K562 (cell line): Measurements from ENCODE around the gene ZC3H12A. TPM values are rescaled to one million over a fixed set of nuclear protein-coding genes. Genes with fewer than 3 reads are reported as not detected.
A peak's percentile ranks its signal among the peaks of the same experiment; 100 is the strongest.

Source experiments
- BHLHE40 ChIP-seq: IDR thresholded peaks from 2 replicates; pipeline ENCODE4 v1.6.1; 2011; ENCODE audit warnings: low read length, improper control_type of control experiment
- CHD1 ChIP-seq: fragments of 200-600 bp; sonication (generic); IDR thresholded peaks from one replicate; pipeline ENCODE4 v1.6.1; 2012; ENCODE audit warnings: mild to moderate bottlenecking, moderate library complexity, low read length, inconsistent platforms
- CHD4 ChIP-seq: fragments of 200-600 bp; sonication (generic); IDR thresholded peaks from 3 replicates; pipeline ENCODE4 v1.6.1; 2012; ENCODE audit warnings: low read depth, mild to moderate bottlenecking, mixed read lengths, low read length, inconsistent platforms; ENCODE audit not compliant: insufficient read depth, insufficient replicate concordance, poor library complexity, severe bottlenecking
- DPF2 ChIP-seq: fragments of 450-650 bp; IDR thresholded peaks from 2 replicates; pipeline ENCODE4 v1.6.1; 2016
- MAFK ChIP-seq: IDR thresholded peaks from 2 replicates; pipeline ENCODE4 v1.6.1; 2011; ENCODE audit warnings: low read length, improper control_type of control experiment
- NFATC3 ChIP-seq: fragments of 450-650 bp; IDR thresholded peaks from 2 replicates; pipeline ENCODE4 v1.6.1; 2017; ENCODE audit warnings: mild to moderate bottlenecking
- NRF1 ChIP-seq, 2 experiments: fragments of 450-650 bp; IDR thresholded peaks in 1 of 2; conservative IDR thresholded peaks in 1 of 2; 2 replicates each; pipeline ENCODE4 v1.6.1; 2014; ENCODE audit warnings: mild to moderate bottlenecking in 2 of 2
- PTTG1 ChIP-seq: fragments of 450-650 bp; IDR thresholded peaks from 2 replicates; pipeline ENCODE4 v1.6.1; 2016; ENCODE audit warnings: low read depth, mild to moderate bottlenecking, missing genetic modification characterization, missing compliant biosample characterization
- SNIP1 ChIP-seq: fragments of 450-650 bp; IDR thresholded peaks from 2 replicates; pipeline ENCODE4 v1.7.1; 2017; ENCODE audit warnings: low read depth, mild to moderate bottlenecking
- XRCC5 ChIP-seq: fragments of 200-400 bp; formaldehyde crosslinking; IDR thresholded peaks from 2 replicates; pipeline ENCODE4 v1.6.1; 2017; ENCODE audit warnings: low read depth, mild to moderate bottlenecking, low read length
- ZNF134 ChIP-seq: fragments of 250-450 bp; sonication (Bioruptor Pico); conservative IDR thresholded peaks from 2 replicates; pipeline ENCODE4 v1.4.0; 2020
- ZNF316 ChIP-seq: fragments of 450-650 bp; IDR thresholded peaks from 2 replicates; pipeline ENCODE4 v1.6.1; 2016
- ZNF707 ChIP-seq: fragments of 250-450 bp; sonication (Bioruptor Pico); conservative IDR thresholded peaks from 2 replicates; pipeline ENCODE4 v1.8.0; 2022; ENCODE audit warnings: inconsistent platforms, mild to moderate bottlenecking, moderate library complexity
- ZNF764 ChIP-seq: fragments of 250-450 bp; sonication (Bioruptor Pico); IDR thresholded peaks from 2 replicates; pipeline ENCODE4 v1.4.0; 2020; ENCODE audit warnings: low read depth, mild to moderate bottlenecking, moderate library complexity
- polyA plus RNA-seq, 8 experiments: library from polyadenylated mRNA; depleted of rRNA in 4 of 8; stranded (reverse) in 5 of 8; unstranded in 3 of 8; fragments of >200 nt; fragmentation: Nextera tagmentation in 2 of 8; fragmentation: Illumina TruSeq in 1 of 8; extraction: Ambion mirVana in 2 of 8; extraction: Trizol in 1 of 8; gene quantifications; 2 replicates each; pipeline versions ENCODE4 v1.2.1 to v1.2.3, GENCODE V29; 2011 to 2014; ENCODE audit warnings: inconsistent platforms in 1 of 8, missing spikeins in 1 of 8
- total RNA-seq, 7 experiments: library from RNA; depleted of rRNA in 6 of 7; stranded (reverse); fragments of >200 nt in 6 of 7; fragmentation: Illumina TruSeq in 2 of 7; extraction: Trizol in 2 of 7; gene quantifications; 2 replicates each; pipeline versions ENCODE4 v1.2.1 to v1.2.3, GENCODE V29; 2011 to 2021; ENCODE audit warnings: low replicate concordance in 1 of 7
- TF ChIP-seq, protein P1 (sequence below): fragments of 450-650 bp; formaldehyde crosslinking; IDR thresholded peaks from 2 replicates; pipeline ENCODE4 v1.4.0; 2022; ENCODE audit warnings: missing genetic modification characterization
- TF ChIP-seq, protein P2 (sequence below): fragments of 450-650 bp; formaldehyde crosslinking; IDR thresholded peaks from 2 replicates; pipeline ENCODE4 v1.4.0; 2022; ENCODE audit warnings: missing genetic modification characterization
- TF ChIP-seq, protein P3 (sequence below), 2 experiments: fragments of 450-650 bp; IDR thresholded peaks; 2 replicates each; pipeline ENCODE4 v1.6.1; 2016
- TF ChIP-seq, protein P4 (sequence below): fragments of 450-650 bp; IDR thresholded peaks from 2 replicates; pipeline ENCODE4 v1.7.1; 2018; ENCODE audit warnings: mild to moderate bottlenecking, low read depth; ENCODE audit not compliant: partially characterized antibody
- TF ChIP-seq, protein P5 (sequence below): sonication (generic); formaldehyde crosslinking; IDR thresholded peaks from 2 replicates; pipeline ENCODE4 v1.8.0; 2022; ENCODE audit warnings: mild to moderate bottlenecking, low read depth, missing genetic modification reagents

ZC3H12A gene
- total and polyA plus RNA-seq, 9 of the 15 experiments (the other 6 are each of a cell fraction or from before 2014, with no cell fraction given), result 0.14 to 9.4 (median 6.7) TPM

DNA sequence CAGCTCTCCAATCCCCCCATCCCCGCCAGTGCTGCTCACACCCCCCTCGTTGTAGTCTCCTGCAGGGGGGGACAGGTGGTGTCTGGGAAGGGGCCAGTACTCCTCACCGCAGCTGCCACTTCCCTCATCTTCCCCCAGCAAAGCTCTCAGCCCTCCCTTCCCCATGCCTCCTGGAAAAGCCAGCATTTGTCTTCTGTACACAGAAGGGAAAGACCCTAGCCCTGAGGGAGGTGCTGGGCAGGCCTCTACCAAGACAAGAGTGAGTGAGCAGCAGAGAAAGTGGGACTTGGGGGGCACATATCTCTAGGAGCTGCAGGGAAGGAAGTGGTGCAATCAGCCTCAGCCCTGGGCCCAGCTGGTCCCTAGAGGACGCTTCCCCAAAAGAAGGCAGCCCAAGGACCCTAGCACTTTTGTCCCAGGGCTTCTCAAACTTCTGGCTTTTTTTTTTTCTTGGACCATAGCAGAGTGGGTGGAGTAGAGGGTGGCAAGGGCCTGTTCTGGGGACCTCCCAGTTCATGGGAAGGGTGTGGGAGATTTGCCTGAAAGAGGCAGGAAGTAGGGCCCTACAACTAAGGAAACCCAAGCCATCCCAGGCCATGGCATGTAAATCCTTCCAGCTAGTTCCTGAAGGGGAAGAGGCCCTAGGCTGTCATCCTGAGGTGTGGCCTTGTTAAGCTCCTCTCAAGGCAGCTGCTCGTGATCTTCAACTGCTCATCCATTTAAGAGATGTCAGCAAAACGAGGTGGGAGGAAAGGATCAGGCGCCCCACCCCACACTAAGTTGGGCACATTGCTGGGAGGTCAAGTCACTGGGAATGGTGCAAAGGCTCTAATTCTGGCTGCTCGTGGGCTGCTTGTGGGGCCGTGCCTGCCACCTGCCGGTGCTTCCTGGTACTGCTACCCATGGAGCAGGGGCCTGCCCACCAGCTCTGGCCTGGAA, 12.6 kb downstream of the ZC3H12A start (continued):
- TF ChIP-seq, protein P1, sequence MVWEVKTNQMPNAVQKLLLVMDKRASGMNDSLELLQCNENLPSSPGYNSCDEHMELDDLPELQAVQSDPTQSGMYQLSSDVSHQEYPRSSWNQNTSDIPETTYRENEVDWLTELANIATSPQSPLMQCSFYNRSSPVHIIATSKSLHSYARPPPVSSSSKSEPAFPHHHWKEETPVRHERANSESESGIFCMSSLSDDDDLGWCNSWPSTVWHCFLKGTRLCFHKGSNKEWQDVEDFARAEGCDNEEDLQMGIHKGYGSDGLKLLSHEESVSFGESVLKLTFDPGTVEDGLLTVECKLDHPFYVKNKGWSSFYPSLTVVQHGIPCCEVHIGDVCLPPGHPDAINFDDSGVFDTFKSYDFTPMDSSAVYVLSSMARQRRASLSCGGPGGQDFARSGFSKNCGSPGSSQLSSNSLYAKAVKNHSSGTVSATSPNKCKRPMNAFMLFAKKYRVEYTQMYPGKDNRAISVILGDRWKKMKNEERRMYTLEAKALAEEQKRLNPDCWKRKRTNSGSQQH (CRISPR knock-in tag), result no peak
- TF ChIP-seq NRF1 (conservative IDR thresholded peaks at IDR 0.05 in 1 of 2, IDR thresholded peaks at IDR 0.05 in 1 of 2) (no peak; a peak in 1 of 4 replicates), SNIP1 (no peak), ZNF764 (no peak), ZNF316 (peak; percentile 71), MAFK (no peak), PTTG1 (no peak), CHD1 (no peak), XRCC5 (peak; percentile 79; the same call in 1 of the 2 replicates), BHLHE40 (no peak), CHD4 (no peak), ZNF134 (CRISPR knock-in tag) (no peak), ZNF707 (CRISPR knock-in tag) (no peak), NFATC3 (no peak), DPF2 (no peak)
- TF ChIP-seq, protein P2, sequence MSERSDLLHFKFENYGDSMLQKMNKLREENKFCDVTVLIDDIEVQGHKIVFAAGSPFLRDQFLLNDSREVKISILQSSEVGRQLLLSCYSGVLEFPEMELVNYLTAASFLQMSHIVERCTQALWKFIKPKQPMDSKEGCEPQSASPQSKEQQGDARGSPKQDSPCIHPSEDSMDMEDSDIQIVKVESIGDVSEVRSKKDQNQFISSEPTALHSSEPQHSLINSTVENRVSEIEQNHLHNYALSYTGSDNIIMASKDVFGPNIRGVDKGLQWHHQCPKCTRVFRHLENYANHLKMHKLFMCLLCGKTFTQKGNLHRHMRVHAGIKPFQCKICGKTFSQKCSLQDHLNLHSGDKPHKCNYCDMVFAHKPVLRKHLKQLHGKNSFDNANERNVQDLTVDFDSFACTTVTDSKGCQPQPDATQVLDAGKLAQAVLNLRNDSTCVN (CRISPR knock-in tag), result no peak
- TF ChIP-seq, protein P3, sequence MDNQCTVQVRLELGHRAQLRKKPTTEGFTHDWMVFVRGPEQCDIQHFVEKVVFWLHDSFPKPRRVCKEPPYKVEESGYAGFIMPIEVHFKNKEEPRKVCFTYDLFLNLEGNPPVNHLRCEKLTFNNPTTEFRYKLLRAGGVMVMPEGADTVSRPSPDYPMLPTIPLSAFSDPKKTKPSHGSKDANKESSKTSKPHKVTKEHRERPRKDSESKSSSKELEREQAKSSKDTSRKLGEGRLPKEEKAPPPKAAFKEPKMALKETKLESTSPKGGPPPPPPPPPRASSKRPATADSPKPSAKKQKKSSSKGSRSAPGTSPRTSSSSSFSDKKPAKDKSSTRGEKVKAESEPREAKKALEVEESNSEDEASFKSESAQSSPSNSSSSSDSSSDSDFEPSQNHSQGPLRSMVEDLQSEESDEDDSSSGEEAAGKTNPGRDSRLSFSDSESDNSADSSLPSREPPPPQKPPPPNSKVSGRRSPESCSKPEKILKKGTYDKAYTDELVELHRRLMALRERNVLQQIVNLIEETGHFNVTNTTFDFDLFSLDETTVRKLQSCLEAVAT (IDR thresholded peaks at IDR 0.05), result 0 out of 4 replicates have a peak, but pooled peaks of 1 of the 2 experiments have one; percentile 29
- TF ChIP-seq, protein P4, sequence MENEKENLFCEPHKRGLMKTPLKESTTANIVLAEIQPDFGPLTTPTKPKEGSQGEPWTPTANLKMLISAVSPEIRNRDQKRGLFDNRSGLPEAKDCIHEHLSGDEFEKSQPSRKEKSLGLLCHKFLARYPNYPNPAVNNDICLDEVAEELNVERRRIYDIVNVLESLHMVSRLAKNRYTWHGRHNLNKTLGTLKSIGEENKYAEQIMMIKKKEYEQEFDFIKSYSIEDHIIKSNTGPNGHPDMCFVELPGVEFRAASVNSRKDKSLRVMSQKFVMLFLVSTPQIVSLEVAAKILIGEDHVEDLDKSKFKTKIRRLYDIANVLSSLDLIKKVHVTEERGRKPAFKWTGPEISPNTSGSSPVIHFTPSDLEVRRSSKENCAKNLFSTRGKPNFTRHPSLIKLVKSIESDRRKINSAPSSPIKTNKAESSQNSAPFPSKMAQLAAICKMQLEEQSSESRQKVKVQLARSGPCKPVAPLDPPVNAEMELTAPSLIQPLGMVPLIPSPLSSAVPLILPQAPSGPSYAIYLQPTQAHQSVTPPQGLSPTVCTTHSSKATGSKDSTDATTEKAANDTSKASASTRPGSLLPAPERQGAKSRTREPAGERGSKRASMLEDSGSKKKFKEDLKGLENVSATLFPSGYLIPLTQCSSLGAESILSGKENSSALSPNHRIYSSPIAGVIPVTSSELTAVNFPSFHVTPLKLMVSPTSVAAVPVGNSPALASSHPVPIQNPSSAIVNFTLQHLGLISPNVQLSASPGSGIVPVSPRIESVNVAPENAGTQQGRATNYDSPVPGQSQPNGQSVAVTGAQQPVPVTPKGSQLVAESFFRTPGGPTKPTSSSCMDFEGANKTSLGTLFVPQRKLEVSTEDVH, result peak; percentile 58
- TF ChIP-seq, protein P5, sequence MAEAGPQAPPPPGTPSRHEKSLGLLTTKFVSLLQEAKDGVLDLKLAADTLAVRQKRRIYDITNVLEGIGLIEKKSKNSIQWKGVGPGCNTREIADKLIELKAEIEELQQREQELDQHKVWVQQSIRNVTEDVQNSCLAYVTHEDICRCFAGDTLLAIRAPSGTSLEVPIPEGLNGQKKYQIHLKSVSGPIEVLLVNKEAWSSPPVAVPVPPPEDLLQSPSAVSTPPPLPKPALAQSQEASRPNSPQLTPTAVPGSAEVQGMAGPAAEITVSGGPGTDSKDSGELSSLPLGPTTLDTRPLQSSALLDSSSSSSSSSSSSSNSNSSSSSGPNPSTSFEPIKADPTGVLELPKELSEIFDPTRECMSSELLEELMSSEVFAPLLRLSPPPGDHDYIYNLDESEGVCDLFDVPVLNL (CRISPR knock-in tag), result 0 out of 2 replicates have a peak, but pooled peaks have one; percentile 41
